Fibroblast of lung (primary cell): ENCODE data around the gene GAGE10. TPM values are rescaled to one million over a fixed set of nuclear protein-coding genes. Genes with fewer than 3 reads are reported as not detected.
"Not testable (repeated sequence)": the region's sequence is repeated elsewhere in the genome, so short reads cannot be mapped to it uniquely, and the experiment has no call there.

Source experiments
- DNase-seq, 2 donors: peaks; one replicate each; pipeline versions ENCODE4 v3.0.0 to v3.0.0-alpha.2; 2010; ENCODE audit warnings: low read depth in 2 of 2
- H2AFZ ChIP-seq: 2 replicates; pipeline ENCODE4 v1.5.1; 2012; ENCODE audit warnings: low read length, control low read depth, inconsistent platforms
- H3K27ac ChIP-seq: 2 replicates; pipeline ENCODE4 v1.5.1; 2011; ENCODE audit warnings: low read length, control low read depth; ENCODE audit not compliant: insufficient read depth
- H3K27me3 ChIP-seq: 2 replicates; pipeline ENCODE4 v1.5.1; 2011; ENCODE audit warnings: mild to moderate bottlenecking, low read length; ENCODE audit not compliant: control insufficient read depth, insufficient read depth
- H3K36me3 ChIP-seq: 2 replicates; pipeline ENCODE4 v1.5.1; 2011; ENCODE audit warnings: low read length; ENCODE audit not compliant: control insufficient read depth, insufficient read depth
- H3K4me1 ChIP-seq: 2 replicates; pipeline ENCODE4 v1.5.1; 2011; ENCODE audit warnings: low read length; ENCODE audit not compliant: control insufficient read depth, insufficient read depth; ENCODE audit errors: extremely low read depth
- H3K4me2 ChIP-seq: 2 replicates; pipeline ENCODE4 v1.5.1; 2011; ENCODE audit warnings: low read length, control low read depth; ENCODE audit not compliant: insufficient read depth; ENCODE audit errors: extremely low read depth
- H3K4me3 ChIP-seq, 4 experiments: fragments of 200-600 bp in 1 of 4; sonication (generic) in 1 of 4; replicated peaks in 1 of 4; 2 replicates each; pipeline ENCODE4 v1.5.1; 2011 to 2016; ENCODE audit warnings: low read length in 4 of 4, low read depth in 3 of 4, mild to moderate bottlenecking in 3 of 4, control low read depth in 2 of 4, inconsistent platforms in 1 of 4, mixed read lengths in 1 of 4; ENCODE audit not compliant: insufficient read depth in 1 of 4; ENCODE audit errors: control extremely low read depth in 1 of 4
- H3K79me2 ChIP-seq: 2 replicates; pipeline ENCODE4 v1.5.1; 2012; ENCODE audit warnings: mild to moderate bottlenecking, low read length, inconsistent platforms; ENCODE audit not compliant: control insufficient read depth, insufficient read depth
- H3K9ac ChIP-seq: 2 replicates; pipeline ENCODE4 v1.5.1; 2011; ENCODE audit warnings: mild to moderate bottlenecking, low read length, control low read depth; ENCODE audit not compliant: insufficient read depth
- H3K9me3 ChIP-seq: 2 replicates; pipeline ENCODE4 v1.5.1; 2012; ENCODE audit warnings: low read depth, low read length; ENCODE audit not compliant: control insufficient read depth, insufficient read depth
- H4K20me1 ChIP-seq: 2 replicates; pipeline ENCODE4 v1.5.1; 2011; ENCODE audit warnings: low read length; ENCODE audit not compliant: control insufficient read depth, insufficient read depth; ENCODE audit errors: extremely low read depth
- polyA plus RNA-seq, 2 donors: library from polyadenylated mRNA; depleted of rRNA in 1 of 2; stranded (reverse) in 1 of 2; unstranded in 1 of 2; fragments of >200 nt; gene quantifications; 2 replicates each; pipeline ENCODE4 v1.2.1, GENCODE V29; 2011 to 2012; ENCODE audit warnings: missing spikeins in 1 of 2
- total RNA-seq: library from RNA; depleted of rRNA; stranded (reverse); fragments of >200 nt; gene quantifications from 2 replicates; pipeline ENCODE4 v1.2.1, GENCODE V29; 2014

GAGE10 gene
- total and polyA plus RNA-seq, 2 donors (not counting 1 experiment from before 2014, with no cell fraction given), result not detected

DNA sequence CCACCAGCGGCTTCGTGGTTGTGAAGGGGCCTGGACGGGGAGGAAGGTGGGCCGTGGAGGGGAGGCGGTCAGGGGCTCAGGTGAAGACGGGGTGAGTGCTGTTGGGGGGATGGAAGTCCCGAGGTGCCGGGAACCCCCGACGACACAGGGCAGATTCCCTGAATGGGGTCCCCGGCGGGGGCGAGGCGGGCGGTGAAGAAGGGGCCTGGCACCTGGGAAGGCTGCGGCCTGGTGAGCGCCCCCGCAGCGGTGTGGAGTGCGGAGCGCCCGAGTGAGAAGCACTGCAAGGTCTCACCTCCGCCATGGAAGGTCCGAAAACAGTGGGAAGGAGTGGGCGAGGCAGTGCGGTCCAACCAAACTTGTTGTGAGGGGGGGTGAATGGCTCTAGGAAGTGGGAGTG lies 28.4 kb downstream of the GAGE10 start:
- H3K9ac ChIP-seq, H3K9me3 ChIP-seq, H3K27ac ChIP-seq: not testable (repeated sequence)

DNA sequence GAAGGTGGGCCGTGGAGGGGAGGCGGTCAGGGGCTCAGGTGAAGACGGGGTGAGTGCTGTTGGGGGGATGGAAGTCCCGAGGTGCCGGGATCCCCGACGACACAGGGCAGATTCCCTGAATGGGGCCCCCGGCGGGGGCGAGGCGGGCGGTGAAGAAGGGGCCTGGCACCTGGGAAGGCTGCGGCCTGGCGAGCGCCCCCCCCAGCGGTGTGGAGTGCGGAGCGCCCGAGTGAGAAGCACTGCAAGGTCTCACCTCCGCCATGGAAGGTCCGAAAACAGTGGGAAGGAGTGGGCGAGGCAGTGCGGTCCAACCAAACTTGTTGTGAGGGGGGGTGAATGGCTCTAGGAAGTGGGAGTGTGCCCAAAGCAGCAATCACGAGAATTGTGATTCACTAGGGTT lies 38.0 kb downstream of the GAGE10 start:
- not testable (repeated sequence) for H3K4me2 ChIP-seq, H3K4me3 ChIP-seq, H3K9ac ChIP-seq, DNase-seq, H3K79me2 ChIP-seq, H3K27ac ChIP-seq, H3K4me1 ChIP-seq, H3K9me3 ChIP-seq, H2AFZ ChIP-seq, H4K20me1 ChIP-seq, H3K36me3 ChIP-seq, H3K27me3 ChIP-seq

More for the DNA sequence above, 28.4 kb downstream of the GAGE10 start:
- H3K4me2 ChIP-seq, H2AFZ ChIP-seq, H3K27me3 ChIP-seq, H3K36me3 ChIP-seq, H3K4me1 ChIP-seq, H3K4me3 ChIP-seq, H3K79me2 ChIP-seq, DNase-seq, H4K20me1 ChIP-seq: not testable (repeated sequence)

DNA sequence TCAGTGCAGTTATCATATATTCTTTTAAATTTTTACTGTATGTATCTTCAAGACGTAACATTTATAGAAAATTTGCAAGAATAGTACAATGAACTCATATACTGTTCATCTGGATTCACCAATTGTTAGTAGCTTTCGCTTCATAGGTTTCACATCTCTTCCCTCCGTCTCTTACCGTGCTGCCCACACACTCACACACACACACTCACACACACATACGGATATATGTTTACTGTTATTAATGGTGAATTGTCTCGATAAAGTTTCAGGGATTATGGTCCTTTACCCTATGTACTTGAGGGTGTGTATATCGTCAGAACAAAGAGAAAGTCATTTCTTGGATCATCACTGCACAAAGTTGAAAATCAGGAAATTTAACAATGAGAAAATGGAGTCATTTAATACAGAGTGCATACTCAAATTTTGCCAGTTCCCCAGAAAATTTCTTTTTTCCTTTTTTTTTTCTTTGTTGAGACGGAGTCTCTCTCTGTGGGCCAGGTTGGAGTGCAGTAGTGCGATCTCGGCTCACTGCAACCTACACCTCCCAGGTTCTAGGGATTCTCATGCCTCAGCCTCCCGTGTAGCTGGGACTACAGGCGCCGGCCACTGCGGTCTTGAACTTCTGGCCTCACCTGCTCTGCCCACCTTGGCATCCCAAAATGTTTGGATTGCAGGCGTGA lies 41.2 kb downstream of the GAGE10 start:
- not testable (repeated sequence) for H3K36me3 ChIP-seq, H3K79me2 ChIP-seq, H3K4me2 ChIP-seq, H3K4me3 ChIP-seq, H3K4me1 ChIP-seq, DNase-seq, H4K20me1 ChIP-seq, H3K9ac ChIP-seq, H2AFZ ChIP-seq, H3K27ac ChIP-seq, H3K9me3 ChIP-seq, H3K27me3 ChIP-seq

DNA sequence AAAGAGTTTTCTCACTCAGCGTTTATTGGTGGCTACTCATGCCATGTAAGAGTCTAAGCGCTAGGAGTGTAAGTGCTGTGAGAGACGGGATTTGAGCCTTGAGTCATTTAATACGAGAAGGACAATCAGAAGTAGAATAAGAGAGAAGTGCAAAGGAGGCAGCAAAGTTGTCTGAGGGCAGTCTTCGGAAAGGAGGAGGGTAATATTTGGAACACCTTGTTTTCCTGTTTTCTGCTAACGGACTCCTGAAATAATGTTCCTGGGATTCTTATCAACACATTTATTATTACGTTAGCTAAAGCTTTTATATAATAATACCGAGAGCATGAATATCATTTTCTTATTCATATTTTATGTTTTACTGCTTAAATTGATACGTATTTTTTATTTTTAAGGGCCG lies 42.0 kb downstream of the GAGE10 start:
- not testable (repeated sequence) for H4K20me1 ChIP-seq, H3K9me3 ChIP-seq, H3K4me3 ChIP-seq, H3K27ac ChIP-seq, H3K79me2 ChIP-seq, DNase-seq, H3K4me1 ChIP-seq, H3K36me3 ChIP-seq, H3K27me3 ChIP-seq, H3K9ac ChIP-seq, H3K4me2 ChIP-seq, H2AFZ ChIP-seq

DNA sequence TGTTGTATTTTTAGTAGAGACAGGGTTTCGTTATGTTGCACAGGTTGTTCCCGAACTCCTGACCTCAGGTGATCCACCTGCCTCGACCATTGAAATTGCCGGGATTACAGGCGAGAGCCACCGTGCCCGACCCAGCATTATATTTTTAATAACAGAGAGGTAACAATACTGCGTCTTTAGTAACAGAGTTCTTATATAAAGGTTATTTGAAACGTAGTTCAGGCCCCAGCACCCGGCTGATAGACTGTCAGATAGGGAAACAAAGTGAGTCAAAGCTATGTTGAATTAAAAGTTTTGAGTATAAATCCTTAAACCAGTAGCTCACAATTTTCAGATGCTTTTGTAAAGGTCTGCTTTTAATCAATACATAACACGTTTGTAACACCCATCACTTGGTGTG lies 42.7 kb downstream of the GAGE10 start:
- H3K9ac ChIP-seq, H3K36me3 ChIP-seq, H3K4me3 ChIP-seq, DNase-seq, H3K27ac ChIP-seq, H2AFZ ChIP-seq, H3K27me3 ChIP-seq, H3K4me2 ChIP-seq, H3K4me1 ChIP-seq, H3K9me3 ChIP-seq, H3K79me2 ChIP-seq, H4K20me1 ChIP-seq: not testable (repeated sequence)

Other genes starting within 250 kb of the GAGE10 start
- 0.51 and 0.66 TPM in 2 replicates for gene CCDC120, start 244.6 kb upstream of the GAGE10 start, total RNA-seq
- gene CCDC120, start 244.6 kb upstream of the GAGE10 start, polyA plus RNA-seq, result 0.52 and 0.55 TPM in 2 replicates
- 6.4 and 11.9 TPM in 2 replicates for gene PRAF2, start 229.6 kb upstream of the GAGE10 start, total RNA-seq
- 33.1 and 33.5 TPM in 2 replicates for gene PRAF2, start 229.6 kb upstream of the GAGE10 start, polyA plus RNA-seq
- gene WDR45, start 223.8 kb upstream of the GAGE10 start, total RNA-seq, result 59.8 TPM in 2 replicates
- 69.4 and 76.4 TPM in 2 replicates for gene WDR45, start 223.8 kb upstream of the GAGE10 start, polyA plus RNA-seq
- gene GPKOW, start 179.9 kb upstream of the GAGE10 start, total RNA-seq, result 15.7 and 19.8 TPM in 2 replicates
- gene GPKOW, start 179.9 kb upstream of the GAGE10 start, polyA plus RNA-seq, result 20.2 and 21.0 TPM in 2 replicates
- gene MAGIX, start 140.9 kb upstream of the GAGE10 start, total RNA-seq, result 1.0 and 1.7 TPM in 2 replicates
- 0.34 and 0.40 TPM in 2 replicates for gene MAGIX, start 140.9 kb upstream of the GAGE10 start, polyA plus RNA-seq
- 10.5 and 23.3 TPM in 2 replicates for gene PLP2, start 131.7 kb upstream of the GAGE10 start, total RNA-seq
- gene PLP2, start 131.7 kb upstream of the GAGE10 start, polyA plus RNA-seq, result 212 and 317 TPM in 2 replicates
- 4.6 and 7.4 TPM in 2 replicates for gene PRICKLE3, start 117.3 kb upstream of the GAGE10 start, total RNA-seq
- gene PRICKLE3, start 117.3 kb upstream of the GAGE10 start, polyA plus RNA-seq, result 2.7 and 3.5 TPM in 2 replicates
- 0.17 and 0.26 TPM in 2 replicates for gene SYP, start 103.5 kb upstream of the GAGE10 start, total RNA-seq
- 0.08 and 0.15 TPM in 2 replicates for gene SYP, start 103.5 kb upstream of the GAGE10 start, polyA plus RNA-seq
- 0.17 and 0.26 TPM in 2 replicates for gene CACNA1F, start 70.3 kb upstream of the GAGE10 start, total RNA-seq
- not detected in 2 replicates for gene CACNA1F, start 70.3 kb upstream of the GAGE10 start, polyA plus RNA-seq
- 7.2 and 8.9 TPM in 2 replicates for gene CCDC22, start 68.2 kb upstream of the GAGE10 start, total RNA-seq
- gene CCDC22, start 68.2 kb upstream of the GAGE10 start, polyA plus RNA-seq, result 4.6 and 7.4 TPM in 2 replicates
- under 0.01 TPM in 1 of 2 replicates, not detected in the other for gene FOXP3, start 38.9 kb upstream of the GAGE10 start, total RNA-seq
- gene FOXP3, start 38.9 kb upstream of the GAGE10 start, polyA plus RNA-seq, result 0.03 TPM in 1 of 2 replicates, not detected in the other
- 6.8 and 10.8 TPM in 2 replicates for gene PPP1R3F, start 33.9 kb upstream of the GAGE10 start, total RNA-seq
- gene PPP1R3F, start 33.9 kb upstream of the GAGE10 start, polyA plus RNA-seq, result 0.93 and 0.95 TPM in 2 replicates
- gene GAGE12J, start 18.4 kb downstream of the GAGE10 start, total RNA-seq, result not detected in 2 replicates
- gene GAGE12J, start 18.4 kb downstream of the GAGE10 start, polyA plus RNA-seq, result not detected in 2 replicates
- gene GAGE13, start 27.9 kb downstream of the GAGE10 start, total RNA-seq, result not detected in 2 replicates
- not detected in 2 replicates for gene GAGE13, start 27.9 kb downstream of the GAGE10 start, polyA plus RNA-seq
- gene GAGE12C, start 228.5 kb downstream of the GAGE10 start, total RNA-seq, result not detected in 2 replicates
- not detected in 2 replicates for gene GAGE12C, start 228.5 kb downstream of the GAGE10 start, polyA plus RNA-seq
- gene GAGE12D, start 238.1 kb downstream of the GAGE10 start, total RNA-seq, result not detected in 2 replicates
- not detected in 2 replicates for gene GAGE12D, start 238.1 kb downstream of the GAGE10 start, polyA plus RNA-seq
- gene GAGE12E, start 247.6 kb downstream of the GAGE10 start, total RNA-seq, result not detected in 2 replicates
- not detected in 2 replicates for gene GAGE12E, start 247.6 kb downstream of the GAGE10 start, polyA plus RNA-seq